ENCODE data around the gene PLCB2. TPM values are rescaled to one million over a fixed set of nuclear protein-coding genes. Genes with fewer than 3 reads are reported as not detected.

The PLCB2 gene
- total RNA-seq, 1 experiment from 2014 or later, result 0.92 TPM

DNA sequence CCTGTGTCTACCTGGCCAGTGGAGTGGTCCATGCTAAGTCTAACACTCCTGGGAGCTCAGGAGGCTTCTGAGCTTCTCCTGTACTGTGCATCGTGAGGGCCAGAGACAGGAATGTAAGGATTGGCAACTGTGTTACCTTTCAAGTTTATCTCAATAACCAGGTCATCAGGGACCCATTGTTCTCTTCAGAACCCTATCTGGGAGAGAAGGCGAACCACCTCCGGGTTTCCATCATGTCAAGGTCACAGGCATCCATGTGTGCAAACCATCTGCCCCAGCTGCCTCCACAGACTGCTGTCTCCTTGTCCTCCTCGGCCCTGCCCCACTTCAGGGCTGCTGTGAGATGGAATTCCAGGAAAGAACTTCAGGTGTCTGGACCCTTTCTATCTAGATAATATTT lies 30.8 kb downstream of the PLCB2 start:
- POLR2A ChIA-PET (ENCODE audit: unreplicated experiment), result no interaction called here
- TSS peak; percentile 16 for BruUV-seq (replicated peaks)
- intact Hi-C loops (cut with micrococcal nuclease; ENCODE audit: unreplicated experiment), result loop anchor here (5.0 kb wide), 1 partner anchor 615 kb away; the partner anchor contains the start of gene VPS18

DNA sequence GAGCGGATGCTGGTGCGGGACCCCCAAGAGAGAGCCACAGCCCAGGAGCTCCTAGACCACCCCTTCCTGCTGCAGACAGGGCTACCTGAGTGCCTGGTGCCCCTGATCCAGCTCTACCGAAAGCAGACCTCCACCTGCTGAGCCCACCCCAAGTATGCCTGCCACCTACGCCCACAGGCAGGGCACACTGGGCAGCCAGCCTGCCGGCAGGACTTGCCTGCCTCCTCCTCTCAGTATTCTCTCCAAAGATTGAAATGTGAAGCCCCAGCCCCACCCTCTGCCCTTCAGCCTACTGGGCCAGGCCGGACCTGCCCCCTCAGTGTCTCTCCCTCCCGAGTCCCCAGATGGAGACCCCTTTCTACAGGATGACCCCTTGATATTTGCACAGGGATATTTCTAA lies 31.8 kb downstream of the PLCB2 start:
- Histone ChIP-seq H3K4me1 (replicated peaks; ENCODE audit: insufficient read depth) (no peaks in the 10 kb centered on the region), H3K9me2 (ENCODE audit: insufficient read depth) (no peaks in the 10 kb centered on the region), H3K27me3 (ENCODE audit: insufficient read depth, low read depth) (no peaks in the 10 kb centered on the region), H3K79me2 (ENCODE audit: low read depth) (no peaks in the 10 kb centered on the region), H3K36me3 (ENCODE audit: low read depth) (no peaks in the 10 kb centered on the region), H3F3A (ENCODE audit: insufficient read depth, low read depth) (no peaks in the 10 kb centered on the region), H3K4me2 (no peak overlapping the region), H4K20me1 (ENCODE audit: insufficient read depth) (no peaks in the 10 kb centered on the region), H3K27ac (no peak overlapping the region), H3K9me3 (ENCODE audit: insufficient read depth, low read depth) (no peaks in the 10 kb centered on the region), H3K4me3 (no peak overlapping the region), H2AFZ (no peak overlapping the region)
- intact Hi-C loops (cut with micrococcal nuclease; ENCODE audit: unreplicated experiment), result loop anchor here (5.0 kb wide), 1 partner anchor 616 kb away; the partner anchor contains the start of gene VPS18
- DNase-seq, result no peak
- ChIA-PET POLR2A (ENCODE audit: unreplicated experiment) (no interaction called here), CTCF (no interaction called here)
- BruUV-seq (replicated peaks), result no TSS peak
- no peak for TF ChIP-seq EZH2 (IDR thresholded peaks at IDR 0.05; ENCODE audit: low read depth)
- TF ChIP-seq, protein P1, sequence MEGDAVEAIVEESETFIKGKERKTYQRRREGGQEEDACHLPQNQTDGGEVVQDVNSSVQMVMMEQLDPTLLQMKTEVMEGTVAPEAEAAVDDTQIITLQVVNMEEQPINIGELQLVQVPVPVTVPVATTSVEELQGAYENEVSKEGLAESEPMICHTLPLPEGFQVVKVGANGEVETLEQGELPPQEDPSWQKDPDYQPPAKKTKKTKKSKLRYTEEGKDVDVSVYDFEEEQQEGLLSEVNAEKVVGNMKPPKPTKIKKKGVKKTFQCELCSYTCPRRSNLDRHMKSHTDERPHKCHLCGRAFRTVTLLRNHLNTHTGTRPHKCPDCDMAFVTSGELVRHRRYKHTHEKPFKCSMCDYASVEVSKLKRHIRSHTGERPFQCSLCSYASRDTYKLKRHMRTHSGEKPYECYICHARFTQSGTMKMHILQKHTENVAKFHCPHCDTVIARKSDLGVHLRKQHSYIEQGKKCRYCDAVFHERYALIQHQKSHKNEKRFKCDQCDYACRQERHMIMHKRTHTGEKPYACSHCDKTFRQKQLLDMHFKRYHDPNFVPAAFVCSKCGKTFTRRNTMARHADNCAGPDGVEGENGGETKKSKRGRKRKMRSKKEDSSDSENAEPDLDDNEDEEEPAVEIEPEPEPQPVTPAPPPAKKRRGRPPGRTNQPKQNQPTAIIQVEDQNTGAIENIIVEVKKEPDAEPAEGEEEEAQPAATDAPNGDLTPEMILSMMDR (conservative IDR thresholded peaks at IDR 0.05), result no peak

More for the DNA sequence above, 30.8 kb downstream of the PLCB2 start:
- Histone ChIP-seq H3K27me3 (ENCODE audit: insufficient read depth, low read depth) (no peaks in the 10 kb centered on the region), H3F3A (ENCODE audit: insufficient read depth, low read depth) (no peaks in the 10 kb centered on the region), H3K4me1 (replicated peaks; ENCODE audit: insufficient read depth) (no peaks in the 10 kb centered on the region), H3K79me2 (ENCODE audit: low read depth) (no peaks in the 10 kb centered on the region), H3K9me2 (ENCODE audit: insufficient read depth) (no peaks in the 10 kb centered on the region), H2AFZ (no peak overlapping the region), H3K4me3 (no peak overlapping the region), H3K36me3 (ENCODE audit: low read depth) (no peaks in the 10 kb centered on the region), H3K9me3 (ENCODE audit: insufficient read depth, low read depth) (no peaks in the 10 kb centered on the region), H4K20me1 (ENCODE audit: insufficient read depth) (no peaks in the 10 kb centered on the region), H3K27ac (no peak overlapping the region), H3K4me2 (no peak overlapping the region)
- TF ChIP-seq EZH2 (IDR thresholded peaks at IDR 0.05; ENCODE audit: low read depth), result no peak
- TF ChIP-seq, protein P1 (conservative IDR thresholded peaks at IDR 0.05), result no peak
- DNase-seq, result no peak
- CTCF ChIA-PET, result interaction anchor here (0.6 kb wide), 2 partner anchors 43 to 145 kb away, joined by 3 to 4 read pairs; no protein-coding TSS in a partner anchor

DNA sequence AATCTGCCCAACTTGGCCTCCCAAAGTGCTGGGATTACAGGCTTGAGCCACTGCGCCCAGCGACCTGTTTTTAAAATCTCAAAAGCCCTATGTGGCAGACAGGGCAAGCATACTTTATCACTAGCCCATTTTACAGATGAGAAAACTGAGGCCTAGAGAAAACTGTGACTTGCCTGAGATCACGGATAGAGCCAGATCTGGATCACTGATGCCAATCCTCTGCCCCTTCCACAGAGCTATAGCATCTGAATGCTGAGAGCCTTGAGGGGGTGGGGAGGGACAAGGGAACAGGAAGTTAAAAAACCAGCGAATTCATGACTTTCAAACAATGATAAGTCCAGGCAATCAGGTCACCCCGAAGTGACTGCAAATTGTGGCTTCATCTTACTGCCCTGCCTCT lies 32.2 kb downstream of the PLCB2 start:
- no TSS peak for BruUV-seq (replicated peaks)
- DNase-seq, result no peak
- POLR2A ChIA-PET (ENCODE audit: unreplicated experiment), result no interaction called here

More for the DNA sequence above, 32.2 kb downstream of the PLCB2 start:
- H4K20me1 ChIP-seq (ENCODE audit: insufficient read depth), result no peaks in the 10 kb centered on the region
- no peaks in the 10 kb centered on the region for H3K36me3 ChIP-seq (ENCODE audit: low read depth)
- H3K79me2 ChIP-seq (ENCODE audit: low read depth), result no peaks in the 10 kb centered on the region
- no peaks in the 10 kb centered on the region for H3K4me1 ChIP-seq (replicated peaks; ENCODE audit: insufficient read depth)
- H3K27me3 ChIP-seq (ENCODE audit: insufficient read depth, low read depth), result no peaks in the 10 kb centered on the region
- H3K9me3 ChIP-seq (ENCODE audit: insufficient read depth, low read depth), result no peaks in the 10 kb centered on the region
- CTCF ChIA-PET, result interaction anchor here (0.6 kb wide), 1 partner anchor 55 kb away, joined by 3 read pairs; no protein-coding TSS in a partner anchor
- no peaks in the 10 kb centered on the region for H3F3A ChIP-seq (ENCODE audit: insufficient read depth, low read depth)
- TF ChIP-seq, protein P1 (conservative IDR thresholded peaks at IDR 0.05), result no peak
- no peak for TF ChIP-seq EZH2 (IDR thresholded peaks at IDR 0.05; ENCODE audit: low read depth)
- H3K4me3 ChIP-seq, result no peak overlapping the region
- H2AFZ ChIP-seq, result no peak overlapping the region
- intact Hi-C loops (cut with micrococcal nuclease; ENCODE audit: unreplicated experiment), result loop anchor here (5.0 kb wide), 1 partner anchor 617 kb away; the partner anchor contains the start of gene VPS18
- H3K27ac ChIP-seq, result no peak overlapping the region
- no peak overlapping the region for H3K4me2 ChIP-seq
- no peaks in the 10 kb centered on the region for H3K9me2 ChIP-seq (ENCODE audit: insufficient read depth)
